ENCODE data around the gene EFCC1.
"Not testable (repeated sequence)": the region's sequence is repeated elsewhere in the genome, so short reads cannot be mapped to it uniquely, and the experiment has no call there.

The EFCC1 gene

DNA sequence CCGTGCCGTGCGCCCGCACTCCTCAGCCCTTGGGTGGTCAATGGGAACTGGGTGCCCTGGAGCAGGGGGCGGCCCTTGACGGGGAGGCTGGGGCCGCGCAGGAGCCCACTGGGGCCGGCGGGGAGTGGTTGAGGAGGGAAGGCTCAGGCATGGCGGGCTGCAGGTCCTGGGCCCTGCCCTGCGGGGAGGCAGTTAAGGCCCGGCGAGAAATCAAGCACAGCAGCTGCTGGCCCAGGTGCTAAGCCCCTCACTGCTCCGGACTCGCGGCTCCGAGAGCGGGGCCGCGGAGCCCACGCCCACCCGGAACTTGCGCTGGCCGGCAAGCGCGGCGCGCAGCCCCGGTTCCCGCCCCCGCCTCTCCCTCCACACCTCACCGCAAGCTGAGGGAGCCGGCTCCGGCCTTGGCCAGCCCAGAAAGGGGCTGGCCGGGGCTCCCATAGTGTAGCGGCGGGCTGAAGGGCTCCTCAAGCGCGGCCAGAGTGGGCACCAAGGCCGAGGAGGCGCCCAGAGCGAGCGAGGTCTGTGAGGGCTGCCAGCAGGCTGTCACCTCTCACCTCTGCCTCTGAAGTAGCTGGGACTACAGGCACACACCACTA lies 67.3 kb downstream of the EFCC1 start:
- TF ChIP-seq ZNF274 (IDR thresholded peaks at IDR 0.05; ENCODE audit: low read depth, low read length), result no peak
- no peak overlapping the region; the same call in 1 of the 2 replicates for H3K4me3 ChIP-seq (ENCODE audit: low read length)

DNA sequence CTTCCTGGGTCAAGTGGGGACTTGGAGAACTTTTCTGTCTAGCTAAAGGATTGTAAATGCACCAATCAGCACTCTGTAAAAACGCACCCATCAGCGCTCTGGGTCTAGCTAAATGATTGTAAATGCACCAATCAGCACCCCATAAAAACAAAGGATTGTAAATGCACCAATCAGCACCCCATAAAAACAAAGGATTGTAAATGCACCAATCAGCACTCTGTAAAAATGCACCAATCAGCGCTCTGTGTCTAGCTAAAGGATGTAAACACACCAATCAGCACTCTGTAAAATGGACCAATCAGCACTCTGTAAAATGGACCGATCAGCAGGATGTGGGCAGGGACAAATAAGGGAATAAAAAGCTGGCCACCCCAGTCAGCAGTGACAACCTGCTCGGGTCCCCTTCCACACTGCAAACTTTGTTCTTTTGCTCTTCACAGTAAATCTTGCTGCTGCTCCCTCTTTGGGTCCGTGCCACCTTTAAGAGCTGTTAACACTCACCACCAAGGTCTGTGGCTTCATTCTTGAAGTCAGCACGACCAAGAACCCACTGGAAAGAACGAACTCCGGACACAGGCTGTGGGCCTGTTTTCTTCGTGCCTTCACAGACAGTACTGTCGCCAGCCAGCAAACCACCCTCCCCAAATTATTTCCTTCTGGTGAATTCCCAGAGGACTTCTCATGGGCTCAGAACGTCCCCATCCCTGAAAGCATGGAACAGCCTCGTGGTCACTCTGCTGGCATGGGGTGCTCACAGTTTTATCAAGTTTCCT lies 68.4 kb downstream of the EFCC1 start:
- H3K4me3 ChIP-seq (ENCODE audit: low read length), result not testable (repeated sequence)

DNA sequence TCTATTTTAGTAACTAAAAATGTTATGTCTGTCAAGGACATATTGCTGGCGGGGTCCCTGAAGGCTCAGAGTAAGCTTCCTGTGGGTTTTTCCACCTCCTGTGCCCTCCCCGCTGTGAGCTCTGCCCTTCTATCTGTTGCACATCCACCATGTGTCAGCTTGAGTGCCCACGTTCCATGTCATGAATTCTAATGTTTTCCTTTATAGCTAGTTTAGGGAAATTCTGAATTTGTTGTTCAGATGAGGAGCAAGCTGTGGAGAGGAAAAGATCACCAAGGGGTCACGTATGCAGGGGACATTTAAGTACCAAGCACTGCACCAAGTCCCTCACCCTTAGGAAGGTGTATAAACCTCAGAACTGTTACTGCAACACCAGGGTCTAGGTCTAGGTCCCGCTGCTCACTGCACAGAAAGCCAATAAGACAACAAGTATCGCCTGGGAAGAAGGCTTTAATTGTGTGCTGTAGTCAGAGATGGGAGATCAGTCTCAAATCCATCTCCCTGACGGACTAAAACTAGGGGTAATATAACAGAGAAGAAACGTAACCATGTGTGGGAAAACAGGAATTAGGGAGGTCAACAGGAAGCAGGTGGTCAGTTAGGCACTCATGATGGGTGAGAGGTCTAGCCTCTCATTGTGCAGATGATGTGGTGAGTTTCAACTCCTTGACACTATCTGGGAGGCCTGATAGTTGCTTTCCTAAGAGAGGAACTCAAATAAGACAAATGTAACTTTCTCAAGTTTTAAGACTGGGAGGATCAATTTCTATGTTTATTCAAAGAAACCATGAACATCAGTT lies 69.2 kb downstream of the EFCC1 start:
- TF ChIP-seq ZNF274 (IDR thresholded peaks at IDR 0.05; ENCODE audit: low read depth, low read length), result no peak
- H3K4me3 ChIP-seq (ENCODE audit: low read length), result no peak overlapping the region

DNA sequence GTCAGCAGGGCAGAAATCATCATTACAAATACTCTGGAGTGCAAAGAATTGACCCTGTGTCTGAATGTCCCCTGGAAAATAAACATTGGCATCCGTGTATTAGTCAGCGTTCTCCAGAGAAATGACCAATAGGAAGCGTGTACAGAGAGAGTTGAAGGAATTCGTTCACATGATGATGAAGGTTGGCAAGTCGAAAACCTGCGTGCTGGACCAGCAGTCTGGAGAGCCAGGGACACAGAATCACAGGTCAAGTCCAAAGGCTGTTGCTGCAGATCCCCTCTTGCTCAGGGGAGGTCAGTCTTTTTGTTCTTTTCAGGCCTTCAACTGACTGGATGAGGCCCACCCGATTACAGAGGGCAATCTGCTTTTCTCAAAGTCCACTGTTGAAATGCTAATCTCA lies 76.1 kb downstream of the EFCC1 start:
- TF ChIP-seq ZNF274 (IDR thresholded peaks at IDR 0.05; ENCODE audit: low read depth, low read length), result no peak

DNA sequence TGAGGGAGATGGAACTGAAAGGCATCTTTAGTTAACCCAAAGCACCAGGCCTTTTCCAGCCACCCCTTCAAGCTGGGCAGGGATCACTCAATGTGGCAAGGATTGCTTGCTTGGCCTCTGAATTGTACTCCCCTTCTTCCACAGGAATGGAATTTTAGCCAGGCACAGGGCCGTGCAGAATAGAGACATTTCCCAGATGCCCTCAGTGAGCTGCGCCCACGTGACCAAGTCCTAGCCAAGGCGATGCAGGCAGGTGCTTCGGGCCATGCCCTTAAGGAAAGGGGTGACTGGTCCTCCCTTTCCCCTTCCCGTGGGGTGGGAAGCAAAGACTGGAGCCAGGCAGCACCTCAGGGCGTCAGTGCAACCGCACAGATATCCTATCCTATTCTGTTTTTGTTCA lies 77.4 kb downstream of the EFCC1 start:
- H3K4me3 ChIP-seq (ENCODE audit: low read length), result no peak overlapping the region
- no peak for TF ChIP-seq ZNF274 (IDR thresholded peaks at IDR 0.05; ENCODE audit: low read depth, low read length)

More for the DNA sequence above, 76.1 kb downstream of the EFCC1 start:
- no peak overlapping the region for H3K4me3 ChIP-seq (ENCODE audit: low read length)

DNA sequence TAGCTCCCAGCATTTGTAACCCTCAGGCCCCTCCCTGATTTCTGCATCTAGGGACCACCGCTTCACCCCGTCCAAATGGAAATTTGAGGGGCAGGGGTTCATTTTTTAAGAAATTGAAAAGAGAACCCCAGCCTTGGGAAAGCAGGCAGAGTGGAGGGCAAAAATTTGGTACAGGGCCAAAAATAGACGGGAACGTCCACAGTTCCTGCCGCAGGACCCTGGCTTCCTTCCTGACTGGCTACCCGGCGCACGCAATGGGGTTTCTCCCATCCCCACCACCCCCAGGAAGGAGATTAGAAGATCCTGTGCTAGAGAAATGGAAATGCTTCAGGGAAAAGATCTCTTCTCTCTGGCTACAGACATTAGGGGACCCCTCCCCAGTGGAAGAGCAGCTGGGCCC lies 80.4 kb downstream of the EFCC1 start:
- no peak for TF ChIP-seq ZNF274 (IDR thresholded peaks at IDR 0.05; ENCODE audit: low read depth, low read length)

DNA sequence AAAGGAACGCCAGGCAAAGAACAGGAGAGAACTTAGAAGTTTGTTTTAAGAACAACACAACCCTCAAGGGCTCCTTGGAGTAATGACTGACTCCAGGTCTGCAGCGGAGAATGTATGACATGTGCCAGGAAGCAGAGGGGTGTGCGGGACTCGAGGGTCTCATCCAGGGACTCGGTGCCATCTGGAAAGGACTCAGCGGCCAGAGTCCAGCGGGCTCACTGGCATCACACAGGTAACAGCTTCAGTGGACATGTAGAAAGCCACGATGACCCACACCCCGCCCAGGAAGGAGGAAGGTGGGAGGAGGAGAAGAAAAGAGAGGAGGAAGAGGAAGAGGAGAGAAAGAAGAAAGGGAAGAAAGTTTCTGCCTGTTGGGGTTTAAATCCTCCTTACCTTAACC lies 80.9 kb downstream of the EFCC1 start:
- no peak for TF ChIP-seq ZNF274 (IDR thresholded peaks at IDR 0.05; ENCODE audit: low read depth, low read length)
- no peak overlapping the region for H3K4me3 ChIP-seq (ENCODE audit: low read length)

More for the DNA sequence above, 80.4 kb downstream of the EFCC1 start:
- no peak overlapping the region for H3K4me3 ChIP-seq (ENCODE audit: low read length)

DNA sequence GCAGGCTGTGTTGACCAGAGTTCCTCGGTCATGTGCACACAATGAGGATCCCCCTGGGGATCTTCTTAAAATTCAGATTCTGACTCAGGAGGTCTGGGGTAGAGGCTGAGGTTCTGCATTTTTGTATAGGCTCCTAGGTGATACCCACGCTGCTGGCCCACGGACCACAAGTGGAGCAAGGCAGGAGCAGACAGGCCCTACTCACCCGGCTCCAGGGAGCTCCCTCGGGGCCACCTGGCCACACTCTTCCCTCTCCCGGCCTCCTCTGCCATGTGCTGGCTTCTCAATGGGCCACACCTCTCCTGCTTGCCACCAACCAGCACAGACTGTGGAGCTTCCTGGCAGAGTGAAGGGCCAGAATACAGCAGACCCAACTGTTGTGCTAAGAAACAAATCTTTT lies 83.4 kb downstream of the EFCC1 start:
- TF ChIP-seq ZNF274 (IDR thresholded peaks at IDR 0.05; ENCODE audit: low read depth, low read length), result no peak

DNA sequence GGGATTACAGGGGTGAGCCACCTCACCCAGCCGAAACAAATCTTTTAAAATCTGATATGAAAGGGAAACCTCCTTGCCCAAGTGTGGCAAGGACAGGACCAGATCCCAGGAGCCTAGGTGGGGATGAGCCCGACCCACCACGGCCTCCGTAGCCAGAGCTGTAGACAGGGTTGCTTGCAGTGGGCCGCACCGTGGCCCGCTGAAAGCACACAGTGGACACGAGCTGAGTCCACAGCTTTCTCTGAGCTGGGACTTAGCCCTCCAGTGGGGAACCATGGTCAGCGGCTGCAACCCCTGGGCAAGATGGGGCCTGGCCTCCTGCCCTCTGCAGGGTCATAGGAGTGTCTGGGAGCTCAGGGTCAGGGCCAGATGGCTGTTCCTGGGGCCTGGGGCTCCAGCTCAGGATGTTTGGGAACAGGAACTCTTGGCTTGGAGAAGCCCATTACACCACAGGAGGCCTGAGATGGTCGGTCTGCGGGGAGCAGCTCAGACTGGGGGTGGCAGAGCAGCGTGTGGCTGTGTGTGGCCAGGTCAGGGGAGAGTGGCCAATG lies 84.1 kb downstream of the EFCC1 start:
- no peak for TF ChIP-seq ZNF274 (IDR thresholded peaks at IDR 0.05; ENCODE audit: low read depth, low read length)
- no peak overlapping the region for H3K4me3 ChIP-seq (ENCODE audit: low read length)

More for the DNA sequence above, 83.4 kb downstream of the EFCC1 start:
- no peak overlapping the region for H3K4me3 ChIP-seq (ENCODE audit: low read length)

DNA sequence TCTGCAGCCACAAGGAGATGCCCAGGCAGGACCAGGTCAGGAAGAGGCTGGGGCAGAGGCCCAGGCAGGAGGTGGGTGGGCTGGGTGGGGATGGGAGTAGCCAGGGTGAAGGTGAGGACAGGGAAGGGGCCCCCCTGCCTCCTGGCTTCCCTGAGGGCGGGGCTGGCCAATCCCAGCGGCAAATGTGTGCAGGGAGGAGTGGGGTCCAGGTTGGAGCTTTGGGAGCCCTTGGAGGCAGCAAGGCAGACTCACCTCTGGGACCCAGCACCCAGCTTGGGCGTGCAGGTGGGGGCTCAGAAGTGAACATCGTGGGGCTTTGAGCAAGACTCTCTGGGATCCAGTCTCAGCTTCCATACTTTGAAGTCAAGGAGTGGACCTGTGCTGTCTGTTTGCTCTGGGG lies 84.7 kb downstream of the EFCC1 start:
- H3K4me3 ChIP-seq (ENCODE audit: low read length), result no peak overlapping the region
- TF ChIP-seq ZNF274 (IDR thresholded peaks at IDR 0.05; ENCODE audit: low read depth, low read length), result no peak

DNA sequence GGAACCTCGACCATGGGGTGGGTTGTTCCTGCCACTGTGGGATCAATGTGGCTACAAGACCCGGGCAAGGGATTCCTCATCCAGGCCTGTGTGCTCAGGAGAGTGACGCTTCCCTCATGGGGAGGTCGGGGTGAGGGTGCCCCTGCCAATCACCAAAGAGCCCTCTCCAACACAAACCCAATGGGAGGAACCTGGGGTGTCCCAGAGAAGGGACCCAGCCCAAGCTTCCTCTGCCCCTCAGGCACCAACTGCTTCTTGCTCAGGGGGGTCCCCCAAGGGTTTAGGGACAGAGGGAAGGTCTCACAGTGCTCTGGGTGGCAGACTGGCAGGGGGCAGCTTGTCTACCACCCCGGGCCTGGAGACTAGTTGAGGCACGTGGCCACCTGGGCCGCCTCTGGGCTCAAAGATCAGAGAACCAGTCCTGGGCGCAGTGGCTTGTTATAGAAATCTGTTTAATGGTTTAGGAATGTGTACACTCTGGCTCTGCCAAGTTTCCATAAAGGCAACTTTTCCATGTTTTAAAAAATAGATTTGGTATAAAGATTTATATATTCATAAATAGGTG lies 86.1 kb downstream of the EFCC1 start:
- no peak overlapping the region for H3K4me3 ChIP-seq (ENCODE audit: low read length)
- TF ChIP-seq ZNF274 (IDR thresholded peaks at IDR 0.05; ENCODE audit: low read depth, low read length), result no peak

DNA sequence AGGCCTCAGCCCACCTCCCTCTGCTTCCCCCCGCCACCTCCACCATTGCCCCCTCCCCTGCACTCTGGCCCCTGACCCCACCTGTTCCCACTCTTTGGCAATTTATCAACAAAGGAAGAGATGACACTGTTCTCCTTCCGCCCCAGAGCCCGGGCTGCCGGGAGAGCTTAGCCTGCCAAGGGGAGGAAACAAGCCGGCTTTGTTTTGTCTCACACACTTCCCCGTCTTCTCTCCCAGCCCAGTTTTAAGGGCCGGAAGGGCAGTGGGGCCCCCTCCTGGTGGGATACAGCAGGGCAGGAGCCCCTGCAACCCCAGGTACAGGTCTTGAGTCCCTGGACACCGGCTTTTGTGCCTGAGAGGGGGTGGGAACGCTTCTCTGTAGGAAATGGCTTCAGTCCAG lies 86.8 kb downstream of the EFCC1 start:
- H3K4me3 ChIP-seq (ENCODE audit: low read length), result not testable (repeated sequence)

DNA sequence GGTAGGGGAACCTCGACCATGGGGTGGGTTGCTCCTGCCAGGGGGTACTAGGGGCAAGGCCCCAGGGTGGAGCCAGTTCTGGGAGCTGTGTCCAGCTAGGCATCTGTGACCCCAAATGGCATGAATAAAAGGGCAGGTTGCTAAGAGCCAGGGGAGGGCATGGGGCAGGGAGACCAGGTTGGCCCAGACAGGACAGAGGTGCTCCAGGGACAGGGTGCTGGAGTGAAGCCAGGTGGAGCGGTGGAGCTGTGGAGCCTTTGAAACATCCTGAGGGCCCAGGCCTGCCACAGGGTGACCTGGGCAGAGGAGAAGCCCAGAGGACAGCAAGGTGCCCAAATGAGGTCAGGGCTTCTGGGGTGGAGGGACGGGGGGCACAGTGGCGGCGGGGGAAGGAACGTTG lies 87.2 kb downstream of the EFCC1 start:
- not testable (repeated sequence) for H3K4me3 ChIP-seq (ENCODE audit: low read length)
